H1 (cell line): ENCODE results near the gene KLHDC7B. TPM values are rescaled to one million over a fixed set of nuclear protein-coding genes. Genes with fewer than 3 reads are reported as not detected.

Experiments used
- CTCF ChIA-PET: fragments of 300-600 bp; sonication (Branson Sonifier 250); formaldehyde crosslinking; loops from one replicate; lab custom pipeline; 2021; ENCODE audit not compliant: partially characterized antibody; lab: Charles Lee
- POLR2A ChIA-PET: fragments of 300-600 bp; sonication (Branson Sonifier 250); formaldehyde crosslinking; loops from one replicate; lab custom pipeline; 2021; ENCODE audit warnings: inconsistent platforms; ENCODE audit not compliant: partially characterized antibody; lab: Charles Lee
- DNase-seq, 2 experiments: peaks; one replicate each; pipeline versions ENCODE4 v3.0.0 to v3.0.0-alpha.2; 2010 to 2022; ENCODE audit warnings: low spot score in 2 of 2, low read depth in 1 of 2, mixed read lengths in 1 of 2
- FAIRE-seq: peaks from 2 replicates; lab custom pipeline; 2011; peaks lifted over from hg19 to GRCh38; lab: Jason Lieb, UNC
- H2AFZ ChIP-seq: 2 replicates; pipeline ENCODE4 v1.8.1; 2012; ENCODE audit warnings: low read length, inconsistent platforms
- H2AK5ac ChIP-seq: 2 replicates; pipeline ENCODE4 v1.6.1; 2013; ENCODE audit warnings: low read depth, low read length
- H2BK120ac ChIP-seq: replicated peaks from 2 replicates; pipeline ENCODE3; 2013; ENCODE audit warnings: low read depth, low read length, inconsistent platforms
- H2BK12ac ChIP-seq: 2 replicates; pipeline ENCODE4 v1.6.1; 2013; ENCODE audit warnings: low read depth, low read length
- H2BK15ac ChIP-seq: 2 replicates; pipeline ENCODE4 v1.6.1; 2013; ENCODE audit warnings: low read length
- H2BK20ac ChIP-seq: 2 replicates; pipeline ENCODE4 v1.6.1; 2013; ENCODE audit warnings: low read length
- H2BK5ac ChIP-seq: 2 replicates; pipeline ENCODE4 v1.6.1; 2013; ENCODE audit warnings: low read depth, low read length
- H3K14ac ChIP-seq: 2 replicates; pipeline ENCODE4 v1.6.1; 2013; ENCODE audit warnings: inconsistent platforms; ENCODE audit not compliant: insufficient read length
- H3K18ac ChIP-seq: 2 replicates; pipeline ENCODE4 v1.6.1; 2013; ENCODE audit warnings: low read length; ENCODE audit errors: extremely low read depth
- H3K23ac ChIP-seq: 2 replicates; pipeline ENCODE4 v1.6.1; 2013; ENCODE audit warnings: inconsistent platforms; ENCODE audit not compliant: insufficient read length
- H3K23me2 ChIP-seq: 2 replicates; pipeline ENCODE4 v1.6.1; 2013; ENCODE audit warnings: low read depth, low read length
- H3K27ac ChIP-seq: 2 replicates; pipeline ENCODE4 v1.6.1; 2011; ENCODE audit warnings: low read depth, low read length, inconsistent platforms
- H3K27me3 ChIP-seq, 4 experiments: replicated peaks in 1 of 4; 1 replicate in 1 of 4; 2 replicates in 3 of 4; pipeline versions ENCODE4 v1.6.1 to v1.8.1; 2011 to 2013; ENCODE audit warnings: low read length in 3 of 4, mild to moderate bottlenecking in 3 of 4, inconsistent platforms in 2 of 4, mixed read lengths in 2 of 4, moderate library complexity in 1 of 4; ENCODE audit not compliant: control insufficient read depth in 3 of 4, insufficient read depth in 3 of 4; ENCODE audit errors: extremely low read depth in 1 of 4
- H3K36me3 ChIP-seq, 4 experiments: 2 replicates each; pipeline versions ENCODE4 v1.6.1 to v1.8.1; 2011 to 2013; ENCODE audit warnings: mild to moderate bottlenecking in 4 of 4, low read length in 3 of 4, moderate library complexity in 2 of 4, control low read depth in 1 of 4, inconsistent platforms in 1 of 4; ENCODE audit not compliant: insufficient read depth in 4 of 4, control insufficient read depth in 2 of 4
- H3K4ac ChIP-seq: replicated peaks from 2 replicates; pipeline ENCODE3; 2013; ENCODE audit warnings: low read length, low read depth, mixed read lengths, inconsistent platforms; ENCODE audit not compliant: insufficient read length
- H3K4me1 ChIP-seq, 4 experiments: replicated peaks in 1 of 4; 1 replicate in 1 of 4; 2 replicates in 3 of 4; pipeline versions ENCODE4 v1.6.1 to v1.8.1; 2011 to 2013; ENCODE audit warnings: low read length in 3 of 4, inconsistent platforms in 2 of 4, mixed read lengths in 1 of 4; ENCODE audit not compliant: insufficient read depth in 4 of 4, control insufficient read depth in 3 of 4
- H3K4me2 ChIP-seq, 2 experiments: 2 replicates each; pipeline versions ENCODE4 v1.6.1 to v1.8.1; 2011 to 2013; ENCODE audit warnings: low read depth in 2 of 2, low read length in 2 of 2, control low read depth in 1 of 2, inconsistent platforms in 1 of 2, mild to moderate bottlenecking in 1 of 2; ENCODE audit not compliant: insufficient read depth in 1 of 2
- H3K4me3 ChIP-seq, 4 experiments: fragments of 200-600, 300-600 bp in 1 of 4; sonication (generic), shearing (Covaris generic), sonication (Bioruptor Twin) in 1 of 4; 2 replicates each; pipeline versions ENCODE4 v1.5.1 to v1.8.1; 2011 to 2016; ENCODE audit warnings: low read length in 4 of 4, low read depth in 3 of 4, control low read depth in 2 of 4, inconsistent platforms in 2 of 4, mild to moderate bottlenecking in 2 of 4, mixed read lengths in 1 of 4, moderate library complexity in 1 of 4; ENCODE audit not compliant: insufficient read depth in 2 of 4; ENCODE audit errors: extremely low read depth in 1 of 4
- H3K56ac ChIP-seq: replicated peaks from 2 replicates; pipeline ENCODE3; 2013; ENCODE audit warnings: low read depth, mild to moderate bottlenecking, mixed read lengths, low read length, inconsistent platforms; ENCODE audit not compliant: insufficient read length
- H3K79me1 ChIP-seq: 2 replicates; pipeline ENCODE4 v1.6.1; 2013; ENCODE audit warnings: low read depth, low read length, control low read depth
- H3K79me2 ChIP-seq, 2 experiments: 2 replicates each; pipeline versions ENCODE4 v1.6.1 to v1.8.1; 2012 to 2013; ENCODE audit warnings: low read length in 2 of 2, mild to moderate bottlenecking in 2 of 2, inconsistent platforms in 1 of 2; ENCODE audit not compliant: insufficient read depth in 2 of 2, control insufficient read depth in 1 of 2
- H3K9ac ChIP-seq, 4 experiments: replicated peaks in 1 of 4; 1 replicate in 1 of 4; 2 replicates in 3 of 4; pipeline versions ENCODE4 v1.6.1 to v1.8.1; 2011 to 2013; ENCODE audit warnings: low read depth in 3 of 4, low read length in 3 of 4, control low read depth in 2 of 4, mild to moderate bottlenecking in 2 of 4, moderate library complexity in 2 of 4, inconsistent platforms in 1 of 4; ENCODE audit errors: extremely low read depth in 1 of 4
- H3K9me3 ChIP-seq, 2 experiments: 2 replicates each; pipeline versions ENCODE4 v1.6.1 to v1.8.1; 2012 to 2013; ENCODE audit warnings: mild to moderate bottlenecking in 2 of 2, moderate library complexity in 2 of 2, control low read depth in 1 of 2, inconsistent platforms in 1 of 2, low read depth in 1 of 2, low read length in 1 of 2, mixed read lengths in 1 of 2; ENCODE audit not compliant: insufficient read depth in 2 of 2
- H4K20me1 ChIP-seq, 2 experiments: replicated peaks in 1 of 2; 2 replicates each; pipeline versions ENCODE3 to v1.8.1; 2011 to 2013; ENCODE audit warnings: inconsistent platforms in 2 of 2, low read length in 2 of 2, mild to moderate bottlenecking in 1 of 2; ENCODE audit not compliant: insufficient read depth in 2 of 2, control insufficient read depth in 1 of 2
- H4K5ac ChIP-seq: 2 replicates; pipeline ENCODE4 v1.6.1; 2013; ENCODE audit warnings: low read length, low read depth, mixed read lengths, inconsistent platforms; ENCODE audit not compliant: insufficient read length
- H4K8ac ChIP-seq: 2 replicates; pipeline ENCODE4 v1.8.0; 2013; ENCODE audit warnings: mild to moderate bottlenecking, moderate library complexity, low read length, inconsistent platforms; ENCODE audit not compliant: insufficient read depth; ENCODE audit errors: extremely low read depth
- H4K91ac ChIP-seq: replicated peaks from 2 replicates; pipeline ENCODE3; 2013; ENCODE audit warnings: low read length, mixed read lengths, inconsistent platforms; ENCODE audit not compliant: insufficient read length
- BRCA1 ChIP-seq: IDR thresholded peaks from 2 replicates; pipeline ENCODE4 v1.6.1; 2012; ENCODE audit warnings: low read depth, low read length, improper control_type of control experiment
- GABPA ChIP-seq: IDR thresholded peaks from 2 replicates; pipeline ENCODE4 v1.6.1; 2011; ENCODE audit warnings: mild to moderate bottlenecking, low read length, moderate library complexity, borderline replicate concordance; ENCODE audit not compliant: insufficient read depth
- KDM1A ChIP-seq: fragments of 200-600, 300-600 bp; sonication (generic); IDR thresholded peaks from 2 replicates; pipeline ENCODE4 v1.7.1; 2016; ENCODE audit warnings: mild to moderate bottlenecking, low read length, borderline replicate concordance
- KDM4A ChIP-seq: IDR thresholded peaks from one replicate; pipeline ENCODE4 v1.7.1; 2012; ENCODE audit warnings: low read depth, mild to moderate bottlenecking, moderate library complexity, low read length, inconsistent platforms; ENCODE audit not compliant: severe bottlenecking
- KDM5A ChIP-seq: fragments of 200-600 bp; IDR thresholded peaks from 2 replicates; pipeline ENCODE4 v1.7.1; 2012; ENCODE audit warnings: mild to moderate bottlenecking, low read length, inconsistent platforms, mixed read lengths
- RAD21 ChIP-seq, 2 experiments: IDR thresholded peaks in 1 of 2; conservative IDR thresholded peaks in 1 of 2; 2 replicates each; pipeline ENCODE4 v1.6.1; 2011; ENCODE audit warnings: low read depth in 2 of 2, low read length in 2 of 2, improper control_type of control experiment in 1 of 2, inconsistent platforms in 1 of 2, mild to moderate bottlenecking in 1 of 2, moderate library complexity in 1 of 2
- RNF2 ChIP-seq: fragments of 200-900, 300-1000 bp; sonication (generic); IDR thresholded peaks from 2 replicates; pipeline ENCODE4 v1.7.1; 2016; ENCODE audit warnings: borderline replicate concordance, low read depth, mild to moderate bottlenecking, antibody characterized with exemption, low read length; ENCODE audit not compliant: poor library complexity, severe bottlenecking; ENCODE audit errors: missing control alignments
- TBP ChIP-seq: IDR thresholded peaks from 2 replicates; pipeline ENCODE4 v1.6.1; 2011; ENCODE audit warnings: low read depth, low read length, improper control_type of control experiment
- USF2 ChIP-seq: IDR thresholded peaks from 2 replicates; pipeline ENCODE4 v1.6.1; 2011; ENCODE audit warnings: low read length, improper control_type of control experiment
- WGBS, 2 experiments: shearing (Covaris generic) in 1 of 2; methylation state at CpG; one replicate each; pipeline versions ENCODE4 v1.1.6 to v1.1.7; 2013 to 2015; ENCODE audit warnings: low lambda C conversion rate in 2 of 2, mixed read lengths in 2 of 2, inconsistent platforms in 1 of 2, low coverage in 1 of 2, missing lambda C conversion rate in 1 of 2; ENCODE audit not compliant: insufficient replicate concordance in 2 of 2, insufficient coverage in 1 of 2, insufficient read length in 1 of 2; ENCODE audit errors: extremely low coverage in 1 of 2, missing lambda C conversion rate in 1 of 2; 5-methylcytosine and 5-hydroxymethylcytosine counted together
- polyA plus RNA-seq, 7 experiments: library from polyadenylated mRNA; depleted of rRNA in 3 of 7; stranded (reverse) in 5 of 7; unstranded in 2 of 7; fragments of >200 nt in 5 of 7; fragments of 200-250 nt in 2 of 7; gene quantifications; 1 replicate in 5 of 7; 2 replicates in 1 of 7; 4 replicates in 1 of 7; pipeline versions ENCODE4 v1.2.1 to v1.2.3, GENCODE V29; 2011 to 2013; ENCODE audit warnings: missing spikeins in 2 of 7, mixed read lengths in 2 of 7
- total RNA-seq: library from RNA; stranded (reverse); fragmentation: NEBNext Ultra II Directional; extraction: Animal tissue kit (Norgen Biotek cat#: 25700); gene quantifications from 2 replicates; pipeline ENCODE4 v1.2.1, GENCODE V29; 2021

Gene KLHDC7B
- total and polyA plus RNA-seq, 2 of the 8 experiments (the other 6 are each of a cell fraction or from before 2014, with no cell fraction given): not detected

- CTCF ChIA-PET: interaction anchor here (0.6 to 1.6 kb wide), 2 partner anchors 24 to 59 kb away, joined by 3 read pairs; no protein-coding TSS in a partner anchor
- no peak overlapping the region for H3K23ac ChIP-seq
- POLR2A ChIA-PET: no interaction called here
- TF ChIP-seq GABPA (no peak), KDM4A (no peak), RNF2 (no peak), RAD21 (IDR thresholded peaks at IDR 0.05 in 1 of 2, conservative IDR thresholded peaks at IDR 0.05 in 1 of 2; ENCODE audit: low read depth in 2 of 2, low read length in 2 of 2) (no peak), TBP (no peak), BRCA1 (no peak), KDM1A (no peak), KDM5A (no peak), USF2 (no peak)
Observed at GRCh38 chr22:50561401-50562358, 16.0 kb downstream of the KLHDC7B start.

More at GRCh38 chr22:50561401-50562358, 16.0 kb downstream of the KLHDC7B start:
- WGBS, 2 experiments: 77% methylated on average over 9 of the region's 34 CpGs; no CpG with 5 or more reads in 1 of the 2 experiments
- H2BK20ac ChIP-seq: no peak overlapping the region
- DNase-seq (no peak), FAIRE-seq (no peak)
- H4K8ac ChIP-seq: no peak overlapping the region
- no peak overlapping the region for H3K27ac ChIP-seq
- no peak overlapping the region for H3K4ac ChIP-seq
- peaks cover 3% of the 10 kb centered on the region; the same call in 1 of the 2 replicates for H3K23me2 ChIP-seq
- peak overlapping the region; percentile 61; the same call in 1 of the 2 replicates for H2BK15ac ChIP-seq
- no peak overlapping the region for H3K14ac ChIP-seq
- no peaks in the 10 kb centered on the region for H3K36me3 ChIP-seq
- H3K9ac ChIP-seq: no peak overlapping the region
- no peak overlapping the region for H3K56ac ChIP-seq
- H4K20me1 ChIP-seq: no peaks in the 10 kb centered on the region
- peaks cover 0 to 3% (median 0%) of the 10 kb centered on the region in 4 experiments; a peak in 2 of 7 replicates for H3K4me1 ChIP-seq
- no peak overlapping the region; a peak in 1 of 4 replicates for H3K4me2 ChIP-seq
- no peak overlapping the region for H4K91ac ChIP-seq
- H2AFZ ChIP-seq: no peak overlapping the region
- no peak overlapping the region; the same call in 1 of the 2 replicates for H3K18ac ChIP-seq
- 0 out of 2 replicates have a peak overlapping the region, but pooled peaks have one; percentile 19 for H2BK12ac ChIP-seq
- H3K79me1 ChIP-seq: no peaks in the 10 kb centered on the region
- H3K79me2 ChIP-seq: no peaks in the 10 kb centered on the region
- no peaks in the 10 kb centered on the region for H3K9me3 ChIP-seq
- H2BK5ac ChIP-seq: no peak overlapping the region
- no peak overlapping the region for H2BK120ac ChIP-seq
- peaks cover 0 to 5% (median 3%) of the 10 kb centered on the region in 4 experiments; a peak in 5 of 7 replicates for H3K27me3 ChIP-seq
- H2AK5ac ChIP-seq: no peak overlapping the region
- H3K4me3 ChIP-seq: no peak overlapping the region
- H4K5ac ChIP-seq: no peak overlapping the region
